ENCODE measurements around the gene SLAIN1. TPM values are rescaled to one million over a fixed set of nuclear protein-coding genes. Genes with fewer than 3 reads are reported as not detected.
A peak's percentile ranks its signal among the peaks of the same experiment; 100 is the strongest.

SLAIN1 gene
- total and polyA plus RNA-seq, 12 donors: 5.5 to 26.7 (median 14.1) TPM

DNA sequence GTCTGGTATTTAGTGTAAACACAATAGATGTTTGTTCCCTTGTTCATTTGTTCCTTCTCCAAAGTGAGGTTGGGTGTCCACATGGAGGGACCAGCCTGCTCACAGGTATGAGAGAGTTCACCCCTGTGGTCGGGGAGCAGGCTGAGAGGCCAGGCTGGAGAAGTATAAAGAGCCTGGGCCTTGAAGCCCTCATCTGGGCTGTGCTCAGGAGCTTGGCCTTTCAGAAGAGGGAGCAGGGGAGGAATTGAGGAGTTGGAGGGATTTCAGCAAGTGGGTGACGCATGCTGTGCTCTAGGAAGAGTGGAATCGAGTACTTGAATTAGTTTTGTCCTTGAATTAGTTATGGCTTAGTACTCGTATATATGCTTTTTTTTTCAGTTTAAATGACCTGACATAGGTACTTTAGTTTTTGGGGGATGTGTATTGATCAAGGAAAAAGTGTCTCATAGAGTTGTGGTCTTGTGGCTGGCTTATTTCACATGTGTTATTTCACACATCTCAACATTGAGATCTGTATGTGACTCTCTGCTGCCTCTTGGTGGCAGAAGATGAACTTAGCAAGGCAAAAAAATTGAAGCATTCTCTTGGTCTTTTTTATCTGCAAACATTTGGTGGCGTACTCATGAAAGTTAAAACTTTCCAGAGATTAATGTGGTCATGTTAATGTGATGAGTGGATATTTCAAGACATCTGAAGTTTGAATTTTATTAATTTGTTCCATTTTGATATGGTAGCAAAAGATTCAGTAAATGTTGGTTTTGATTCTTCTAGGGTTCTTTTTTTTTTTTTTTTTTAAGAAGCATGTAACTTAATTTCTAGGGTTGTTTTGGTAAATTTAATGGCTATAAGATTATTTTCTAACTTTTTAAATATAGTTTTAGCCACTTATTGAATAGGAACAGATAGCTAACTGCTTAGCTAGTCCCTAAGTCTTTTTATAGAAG lies 54.3 kb downstream of the SLAIN1 start:
- WGBS, 4 donors: 41 to 58% (median 43%) methylated on average over 5 of the region's 5 CpGs
- Histone ChIP-seq H3K9me3 (replicated peaks in 1 of 3) (no peaks in the 10 kb centered on the region), H3K36me3 (replicated peaks in 1 of 2) (no peaks in the 10 kb centered on the region), H3K4me1 (replicated peaks in 1 of 2) (no peaks in the 10 kb centered on the region), H3K4me3 (no peak overlapping the region), H3K27me3 (no peaks in the 10 kb centered on the region), H3K27ac (no peak overlapping the region)
- intact Hi-C loops (cut with DNase I): no loop called here
- TF ChIP-seq POLR2A (IDR thresholded peaks at IDR 0.05) (no peak), CTCF (IDR thresholded peaks at IDR 0.05) (peak; percentile 72 to 92 (median 83))
- peak; percentile 36 to 67 (median 56) for DNase-seq

GRCh38 chr13:77752512-77753069 lies 55.1 kb downstream of the SLAIN1 start:
- H3K27me3 ChIP-seq: no peaks in the 10 kb centered on the region
- H3K36me3 ChIP-seq (replicated peaks in 1 of 2): no peaks in the 10 kb centered on the region
- intact Hi-C loops (cut with DNase I): no loop called here
- 55 to 86% (median 72%) methylated on average over 5 of the region's 5 CpGs for WGBS, 4 donors
- H3K27ac ChIP-seq: no peak overlapping the region
- H3K9me3 ChIP-seq (replicated peaks in 1 of 3): no peaks in the 10 kb centered on the region
- no peaks in the 10 kb centered on the region for H3K4me1 ChIP-seq (replicated peaks in 1 of 2)
- TF ChIP-seq POLR2A (IDR thresholded peaks at IDR 0.05) (no peak), CTCF (IDR thresholded peaks at IDR 0.05) (no peak)
- no peak overlapping the region for H3K4me3 ChIP-seq
- no peak for DNase-seq

DNA sequence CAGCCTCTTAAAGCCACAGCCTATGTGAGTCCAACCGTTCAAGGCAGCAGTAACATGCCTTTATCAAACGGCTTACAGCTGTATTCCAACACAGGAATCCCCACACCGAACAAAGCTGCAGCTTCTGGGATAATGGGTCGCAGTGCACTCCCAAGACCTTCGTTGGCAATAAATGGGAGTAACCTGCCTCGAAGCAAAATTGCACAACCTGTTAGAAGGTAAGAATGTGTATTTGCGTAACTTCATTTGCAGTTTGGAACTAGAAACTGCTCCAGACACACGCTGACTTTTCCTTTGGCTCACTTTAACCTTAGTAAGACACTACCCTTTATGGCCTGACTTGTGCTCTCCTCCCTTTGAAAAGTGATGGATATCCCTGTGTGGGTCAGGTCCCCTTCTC lies 63.4 kb downstream of the SLAIN1 start:
- no peaks in the 10 kb centered on the region for H3K4me1 ChIP-seq (replicated peaks in 1 of 2)
- no peak for DNase-seq
- no peak overlapping the region for H3K27ac ChIP-seq
- intact Hi-C loops (cut with DNase I): no loop called here
- H3K36me3 ChIP-seq (replicated peaks in 1 of 2): peaks cover 0 to 5% of the 10 kb centered on the region in 2 donors
- WGBS, 4 donors: 85 to 96% (median 87%) methylated on average over 8 of the region's 8 CpGs
- no peaks in the 10 kb centered on the region for H3K9me3 ChIP-seq (replicated peaks in 1 of 3)
- TF ChIP-seq POLR2A (IDR thresholded peaks at IDR 0.05) (no peak), CTCF (IDR thresholded peaks at IDR 0.05) (no peak)
- H3K4me3 ChIP-seq: no peak overlapping the region
- H3K27me3 ChIP-seq: no peaks in the 10 kb centered on the region

DNA sequence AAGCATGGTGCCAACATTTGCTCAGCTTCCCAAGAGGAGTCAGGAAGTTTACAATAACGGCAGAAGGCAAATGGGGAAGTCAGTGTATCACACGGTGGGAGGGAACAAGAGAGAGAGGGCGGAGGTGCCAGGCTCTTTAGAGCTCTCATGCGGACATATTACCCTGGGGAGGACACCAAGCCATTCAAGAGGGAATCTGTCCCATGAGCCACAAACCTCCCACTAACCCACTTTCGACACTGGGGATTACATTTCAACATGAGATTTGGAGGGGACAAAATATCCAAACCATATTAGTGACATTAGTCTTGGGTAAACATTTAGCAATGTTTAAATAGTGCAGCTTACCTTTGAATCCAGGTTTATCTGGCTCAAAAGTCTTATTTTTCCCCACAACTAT lies 69.9 kb downstream of the SLAIN1 start:
- no peaks in the 10 kb centered on the region for H3K27me3 ChIP-seq
- no peak for DNase-seq
- no peaks in the 10 kb centered on the region for H3K36me3 ChIP-seq (replicated peaks in 1 of 2)
- WGBS, 4 donors: 63 to 74% (median 70%) methylated on average over 5 of the region's 5 CpGs
- H3K4me3 ChIP-seq: no peak overlapping the region
- H3K9me3 ChIP-seq (replicated peaks in 1 of 3): no peaks in the 10 kb centered on the region
- no peak overlapping the region for H3K27ac ChIP-seq
- intact Hi-C loops (cut with DNase I): no loop called here
- no peaks in the 10 kb centered on the region for H3K4me1 ChIP-seq (replicated peaks in 1 of 2)
- TF ChIP-seq POLR2A (IDR thresholded peaks at IDR 0.05) (no peak), CTCF (IDR thresholded peaks at IDR 0.05) (no peak)
